Effector CD4-positive, alpha-beta T cell (primary cell): Measurements from ENCODE around the gene EXD3.
"Not testable (repeated sequence)": the region's sequence is repeated elsewhere in the genome, so short reads cannot be mapped to it uniquely, and the experiment has no call there.

Experiments used
- DNase-seq: peaks from one replicate; pipeline ENCODE4 v3.0.0-alpha.2; 2020

EXD3 gene

GRCh38 chr9:137354845-137355760 is 67.9 kb downstream of the EXD3 start:
- DNase-seq: no peak

- DNase-seq: no peak
Observed at GRCh38 chr9:137354153-137354844, 68.7 kb downstream of the EXD3 start.

DNA sequence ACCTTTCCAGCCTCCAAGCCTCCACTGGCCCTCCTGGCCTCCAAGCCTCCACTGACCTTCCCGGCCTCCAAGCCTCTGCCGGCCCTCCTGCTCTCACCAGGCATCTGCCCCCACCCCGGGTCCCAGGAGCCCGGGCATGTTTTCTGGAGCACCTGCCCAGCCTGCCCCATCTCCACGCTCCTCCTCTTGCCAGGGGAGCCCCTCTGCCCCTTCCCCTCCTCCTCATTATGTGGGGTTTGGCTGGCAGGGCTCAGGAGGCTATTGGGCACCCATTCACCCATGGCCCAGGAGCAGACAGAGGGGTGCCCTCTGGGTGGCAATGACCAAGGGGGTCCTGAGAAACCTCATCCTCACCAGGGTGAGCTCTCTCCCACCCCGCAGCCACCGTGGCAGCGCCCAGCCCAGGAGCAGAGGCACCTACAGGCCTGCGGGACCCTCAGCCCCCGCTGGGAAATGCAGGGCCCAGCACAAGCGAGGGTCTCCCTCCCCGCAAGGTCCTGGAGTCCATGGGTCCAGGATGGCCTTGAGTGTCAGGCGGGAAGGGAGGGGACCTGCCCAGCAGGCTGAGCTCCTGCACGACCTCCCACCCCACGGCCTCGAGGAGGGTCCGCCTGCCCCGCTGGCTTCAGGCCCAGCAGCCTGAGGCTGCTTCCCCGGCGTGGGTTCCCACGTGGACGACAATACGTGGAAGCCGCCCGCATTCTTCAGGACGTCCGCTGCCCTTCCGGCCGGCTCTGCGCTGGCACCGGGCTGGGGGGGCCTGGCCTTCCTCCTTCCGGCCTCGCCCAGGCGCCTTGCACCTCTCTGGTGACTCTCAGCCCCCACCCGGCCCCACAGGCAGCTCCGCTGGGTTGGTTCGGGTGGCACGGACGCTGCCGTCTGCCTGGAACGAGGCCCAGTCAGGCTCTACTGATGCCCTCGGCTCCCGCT is 69.5 kb downstream of the EXD3 start:
- DNase-seq: no peak

- DNase-seq: no peak
Observed at GRCh38 chr9:137352511-137353222, 70.3 kb downstream of the EXD3 start.

DNA sequence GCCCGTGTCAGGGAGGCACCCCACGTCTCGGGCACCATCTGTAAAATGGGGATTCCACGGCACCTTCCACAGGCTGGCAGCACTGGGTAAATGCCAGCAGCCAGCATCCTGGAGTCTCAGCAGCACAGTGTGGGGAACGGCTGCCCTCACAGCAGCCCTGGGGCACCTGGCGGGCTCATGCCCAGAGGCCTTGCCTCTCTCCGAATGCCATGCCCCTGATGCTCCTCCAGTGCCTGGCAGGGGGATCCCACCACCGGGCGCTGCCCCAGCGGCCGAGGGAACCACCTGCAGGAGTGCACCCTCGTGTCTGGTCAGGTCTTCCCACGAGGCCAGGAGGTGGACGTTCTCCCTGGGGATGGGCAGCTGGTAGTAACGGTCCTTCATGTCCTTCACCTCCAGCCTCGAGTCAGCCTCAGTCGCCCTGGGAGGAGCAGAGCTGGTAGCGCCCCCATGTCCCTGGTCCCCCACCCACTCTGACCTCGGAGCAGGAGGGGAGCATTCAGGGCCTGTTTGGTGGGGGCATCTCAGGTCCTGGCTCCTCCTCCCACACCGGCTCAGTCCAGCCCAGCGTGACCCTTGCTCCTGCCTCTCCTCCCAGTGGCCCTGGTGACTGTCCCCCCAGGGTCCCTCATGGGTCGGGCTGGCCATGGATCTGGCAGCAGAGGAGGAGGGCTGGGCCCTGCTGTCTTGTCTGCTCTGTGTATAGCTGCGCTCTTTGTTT is 71.0 kb downstream of the EXD3 start:
- DNase-seq: no peak

GRCh38 chr9:137350696-137351584 is 72.0 kb downstream of the EXD3 start:
- DNase-seq: no peak

- DNase-seq: no peak
Observed at GRCh38 chr9:137349471-137350033, 73.4 kb downstream of the EXD3 start.

DNA sequence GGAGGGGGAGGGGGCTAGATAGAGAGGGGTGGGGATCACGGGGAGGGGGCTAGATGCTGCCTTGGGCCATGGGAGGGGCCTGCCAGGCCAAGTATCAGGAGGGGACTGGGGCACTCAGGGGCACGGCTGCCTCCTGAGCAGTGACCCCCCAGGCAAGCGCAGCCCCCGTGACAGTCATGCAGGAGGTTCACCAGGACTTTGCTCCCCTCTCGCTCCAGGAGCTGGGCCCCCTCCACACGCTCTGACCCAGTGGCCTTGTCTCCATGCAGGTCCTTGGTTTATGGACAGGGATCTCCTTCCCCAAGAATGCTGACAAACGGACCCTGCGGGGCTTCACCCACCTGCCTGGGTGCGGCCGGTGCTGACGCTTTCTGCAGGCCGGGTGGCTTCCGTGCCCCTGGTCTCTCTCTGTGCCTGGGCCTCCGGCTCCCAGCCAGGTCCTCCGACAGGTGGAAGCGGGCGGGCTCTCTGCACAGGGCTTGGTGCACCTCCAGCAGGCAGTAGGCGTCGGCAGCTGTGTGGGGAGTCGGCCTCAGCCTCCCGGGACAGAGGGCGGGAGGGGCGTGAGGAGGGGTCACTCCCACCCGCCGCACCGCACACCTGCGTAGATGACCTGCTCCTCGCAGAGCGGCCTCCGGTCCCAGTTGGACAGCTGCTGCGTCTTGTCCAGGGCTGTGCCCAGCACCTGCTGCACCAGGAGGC is 74.0 kb downstream of the EXD3 start:
- DNase-seq: no peak

GRCh38 chr9:137347928-137348327 is 75.0 kb downstream of the EXD3 start:
- DNase-seq: no peak

DNA sequence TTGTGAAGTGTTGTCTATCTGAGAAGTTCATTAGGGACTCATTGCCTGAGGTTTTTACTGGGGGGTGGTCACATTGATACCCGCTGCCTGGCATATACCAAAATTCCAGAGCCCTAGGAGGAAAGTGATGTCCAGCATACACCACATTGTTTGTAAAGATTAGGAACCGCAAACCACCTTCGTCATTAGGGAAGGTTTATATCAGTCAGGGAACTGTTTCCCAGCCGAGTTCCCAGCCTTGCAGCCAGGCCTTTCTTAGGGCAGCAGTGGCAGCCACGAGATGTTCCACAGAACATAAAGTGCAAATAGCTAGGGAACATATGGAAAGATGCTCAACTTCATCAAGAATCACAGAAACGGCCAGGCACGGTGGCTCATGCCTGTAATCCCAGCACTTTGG is 80.5 kb downstream of the EXD3 start:
- no peak for DNase-seq

DNA sequence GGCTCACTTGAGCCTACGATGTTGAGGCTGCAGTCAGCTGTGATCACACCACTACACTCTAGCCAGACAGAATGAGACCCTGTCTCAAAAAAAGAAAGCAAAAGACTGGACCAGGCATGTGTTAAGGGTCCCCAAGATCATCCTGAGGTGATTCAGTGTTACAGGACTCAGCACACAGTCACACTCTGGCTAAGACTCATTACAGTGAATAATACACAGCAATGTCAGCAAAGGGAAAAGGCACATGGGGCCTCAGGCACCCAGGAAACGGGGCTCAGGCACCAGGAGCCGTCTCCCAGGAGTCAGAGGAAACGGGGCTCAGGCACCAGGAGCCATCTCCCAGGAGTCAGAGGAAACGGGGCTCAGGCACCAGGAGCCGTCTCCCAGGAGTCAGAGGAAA is 81.7 kb downstream of the EXD3 start:
- DNase-seq: no peak

GRCh38 chr9:137339908-137340462 is 83.0 kb downstream of the EXD3 start:
- not testable (repeated sequence) for DNase-seq

DNA sequence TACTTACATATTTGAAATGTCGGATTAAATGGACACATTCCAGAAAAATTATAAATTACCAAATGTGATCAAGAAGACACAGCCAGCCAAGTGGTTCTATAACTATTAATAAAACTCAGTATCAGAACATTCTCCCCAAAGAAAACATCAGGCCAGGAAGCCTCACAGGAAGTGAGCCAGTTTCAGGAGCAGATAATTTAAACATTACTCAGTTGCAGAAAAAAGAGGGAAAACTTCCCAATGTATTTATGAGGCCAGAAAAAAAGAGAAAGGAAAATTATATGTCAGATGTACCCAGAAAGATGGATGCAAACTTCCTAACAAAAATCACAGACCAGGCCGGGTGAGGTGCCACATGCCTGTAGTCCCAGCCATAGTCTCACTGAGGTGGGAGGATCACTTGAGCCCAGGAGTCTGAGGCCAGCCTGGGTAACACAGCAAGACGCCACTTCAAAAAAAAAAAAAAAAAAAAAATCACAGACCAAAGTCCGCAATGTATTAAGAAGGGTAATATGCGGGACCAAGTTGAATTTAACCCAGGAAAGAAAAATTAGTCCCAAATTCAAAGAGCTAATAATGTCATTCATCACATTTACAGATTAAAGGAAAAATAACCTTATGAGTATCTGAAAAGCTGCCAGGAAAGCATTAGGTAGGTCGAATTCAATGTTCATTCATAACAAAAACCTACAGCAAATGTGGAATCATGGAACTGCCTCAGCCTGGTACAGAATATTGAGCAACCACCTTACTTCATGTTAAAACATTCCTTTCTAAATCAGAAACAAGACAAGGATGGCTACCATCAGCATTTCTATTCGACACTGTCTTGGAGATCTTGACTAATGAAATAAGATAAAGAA is 83.7 kb downstream of the EXD3 start:
- no peak for DNase-seq

DNA sequence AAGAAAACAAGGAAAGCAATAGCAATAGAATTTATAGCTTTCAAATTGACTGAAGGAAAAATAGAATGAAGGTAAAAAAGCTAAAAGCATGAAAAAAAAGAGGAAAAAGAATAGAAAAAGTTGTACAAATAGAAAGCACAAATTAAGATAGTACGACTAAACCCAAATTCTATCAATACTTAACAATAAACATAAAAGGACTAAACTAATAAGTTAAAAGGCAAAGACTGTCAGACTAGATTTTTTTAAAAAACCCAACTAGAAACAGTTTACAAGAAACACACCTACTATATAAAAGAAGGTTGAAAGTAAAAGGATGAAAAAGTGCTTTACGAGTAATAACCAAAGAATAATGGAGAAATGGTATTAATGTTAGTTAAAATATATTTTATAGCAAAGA is 86.2 kb downstream of the EXD3 start:
- no peak for DNase-seq

GRCh38 chr9:137333016-137333671 is 89.8 kb downstream of the EXD3 start:
- DNase-seq: no peak

DNA sequence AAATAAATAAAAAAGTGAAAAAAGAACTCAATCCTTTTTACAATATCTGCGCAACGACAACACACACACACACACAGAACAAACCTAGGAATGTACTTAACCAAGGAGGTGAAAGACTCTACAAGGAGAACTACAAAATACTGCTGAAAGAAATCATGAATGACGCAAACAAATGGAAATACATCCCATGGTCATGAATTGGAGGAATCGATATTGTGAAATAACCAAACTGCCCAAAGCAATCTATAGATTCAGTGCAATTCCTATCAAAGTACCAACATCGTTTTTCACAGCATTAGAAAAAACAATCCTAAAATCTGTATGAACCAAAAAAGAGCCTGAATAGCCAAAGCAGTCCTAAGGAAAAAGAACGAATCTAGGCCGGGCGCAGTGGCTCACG is 91.0 kb downstream of the EXD3 start:
- DNase-seq: no peak

DNA sequence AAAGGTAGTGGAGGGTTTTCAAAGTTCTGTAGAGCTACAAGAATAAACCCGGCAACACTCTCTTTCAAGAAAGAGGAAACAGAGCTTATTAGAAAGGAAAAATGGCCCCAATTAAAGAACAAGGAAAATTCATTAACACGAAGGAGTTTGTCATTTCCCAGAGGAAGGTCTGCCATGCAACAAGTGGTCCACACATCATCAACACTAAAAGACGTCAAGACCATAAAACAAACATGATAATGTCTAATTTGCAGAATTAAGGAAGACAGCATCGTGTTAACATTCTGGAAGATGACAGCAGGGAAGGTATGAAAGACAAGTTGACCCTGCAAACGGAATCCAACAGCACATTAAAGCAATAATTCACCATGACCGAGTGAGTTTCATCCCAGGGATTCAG is 92.3 kb downstream of the EXD3 start:
- DNase-seq: no peak

GRCh38 chr9:137329590-137329989 is 93.4 kb downstream of the EXD3 start:
- DNase-seq: not testable (repeated sequence)
